GM11168 (cell line): ENCODE data around the gene LHFPL6.

Source experiments
- in situ Hi-C: fragments of 300-500 bp; cut with MboI; formaldehyde crosslinking; loops from one replicate; pipeline ENCODE4 v1.12.0; 2022; ENCODE audit warnings: low sequenced_read_pairs; ENCODE audit not compliant: unreplicated experiment

The LHFPL6 gene

DNA sequence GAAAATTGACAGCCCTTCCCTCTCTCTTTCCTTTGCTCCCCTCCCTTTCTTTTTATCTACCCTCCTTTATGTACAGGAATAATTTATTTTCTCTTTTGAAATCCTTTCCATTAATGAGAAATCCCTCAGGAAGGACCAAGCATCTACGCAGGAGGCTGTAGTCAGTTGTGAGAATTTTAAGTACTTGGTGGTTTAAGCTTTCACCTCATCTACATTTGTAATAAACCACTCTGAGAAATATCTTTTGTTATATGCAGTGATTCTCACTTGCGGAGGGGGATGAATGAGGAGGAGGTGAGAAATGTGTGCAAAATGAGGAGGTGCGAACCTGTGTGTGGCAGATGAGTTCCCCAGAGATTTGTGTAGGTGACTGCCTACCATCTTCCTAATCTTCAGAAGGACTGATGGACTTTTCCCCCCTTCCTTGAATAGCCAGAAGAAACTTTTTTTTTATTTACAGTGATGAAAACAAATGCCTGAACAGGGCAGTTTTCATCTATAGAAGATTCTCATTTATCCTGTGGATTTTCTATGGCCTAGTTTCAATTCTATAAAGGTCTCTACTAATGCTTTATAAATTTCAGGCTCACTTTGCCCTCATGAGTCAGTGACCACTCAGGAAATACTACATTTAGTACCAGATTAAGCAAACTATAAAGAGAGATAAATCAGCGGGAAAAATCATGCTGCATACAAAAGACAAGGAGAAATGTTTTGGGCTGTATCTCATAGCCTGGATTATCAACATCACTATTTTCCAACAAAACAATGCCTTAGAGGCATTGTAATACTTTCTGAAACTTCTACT, 118.3 kb downstream of the LHFPL6 start:
- in situ Hi-C loops: no loop called here

DNA sequence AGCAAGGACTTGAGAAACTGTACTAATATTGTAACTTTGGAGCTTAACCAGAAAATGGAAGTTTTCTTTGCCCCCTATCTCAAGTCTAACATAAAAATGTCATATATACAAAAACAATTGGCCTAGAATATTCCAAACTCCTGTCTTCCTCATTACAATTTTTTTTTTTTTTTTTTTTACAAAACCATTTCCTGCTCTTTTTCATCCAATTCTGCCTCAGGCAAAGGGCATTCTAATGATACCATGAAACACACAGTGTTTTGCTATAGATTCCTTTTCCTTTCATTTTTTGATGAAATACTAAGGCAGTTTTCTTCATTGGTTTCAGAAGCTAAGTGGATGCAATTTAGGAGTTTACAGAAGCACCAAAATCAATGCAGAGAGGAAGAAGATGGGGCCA, 119.7 kb downstream of the LHFPL6 start:
- in situ Hi-C loops: no loop called here

DNA sequence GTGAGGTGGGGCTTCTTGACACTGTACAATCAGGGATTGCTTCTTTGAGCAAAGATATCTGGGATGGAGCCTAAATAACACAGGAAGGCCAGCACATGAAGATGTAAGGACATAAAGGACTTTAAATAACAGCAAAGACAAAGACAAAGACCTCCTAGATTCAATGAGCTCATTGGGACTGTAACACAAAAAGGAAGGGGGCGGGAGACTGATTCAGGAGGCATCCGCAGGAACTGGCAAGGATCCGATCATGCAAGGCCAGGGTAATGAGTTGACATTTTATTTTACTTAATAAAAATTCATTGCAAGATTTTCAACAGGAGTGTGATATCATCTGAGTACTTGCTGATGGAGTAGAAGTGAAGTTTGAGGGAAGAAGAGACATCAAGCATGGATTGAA, 121.5 kb downstream of the LHFPL6 start:
- in situ Hi-C loops: no loop called here

DNA sequence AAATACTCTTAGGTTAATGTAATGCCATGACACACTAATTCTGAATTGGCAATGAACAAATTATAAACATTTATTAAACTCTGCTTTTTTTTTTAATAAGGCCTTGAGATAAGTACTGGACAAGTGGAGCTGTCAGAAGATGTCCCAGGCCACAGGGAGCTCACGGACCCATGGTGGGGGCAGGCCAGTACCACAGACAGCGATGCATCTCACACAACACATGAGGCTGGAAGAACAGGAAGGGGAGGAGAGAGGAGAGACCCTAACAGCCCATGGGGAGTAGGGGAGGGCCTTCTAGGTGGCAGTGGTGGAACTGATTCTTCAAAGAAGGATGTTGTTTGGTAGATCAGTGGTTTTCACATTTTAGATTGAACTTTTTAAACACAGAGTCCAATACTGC, 128.4 kb downstream of the LHFPL6 start:
- in situ Hi-C loops: no loop called here

DNA sequence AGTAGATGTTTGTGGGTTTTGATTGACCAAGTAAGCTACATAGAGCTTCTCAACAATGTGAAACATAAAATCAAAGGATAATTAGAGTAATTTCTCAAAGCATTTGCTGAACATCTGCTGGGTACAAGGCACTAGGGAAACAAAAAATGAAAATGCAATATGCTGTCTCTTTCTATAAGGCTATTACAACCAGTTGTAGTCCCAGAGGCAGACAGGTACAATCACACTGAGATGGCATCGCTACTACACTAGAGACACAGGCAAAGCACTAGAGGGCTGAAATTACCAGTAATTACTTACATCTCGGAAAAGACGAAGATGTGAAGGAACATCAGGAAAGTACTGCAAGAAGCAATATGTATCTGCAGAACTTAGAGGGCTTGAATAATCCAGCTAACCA, 133.3 kb downstream of the LHFPL6 start:
- in situ Hi-C loops: no loop called here

DNA sequence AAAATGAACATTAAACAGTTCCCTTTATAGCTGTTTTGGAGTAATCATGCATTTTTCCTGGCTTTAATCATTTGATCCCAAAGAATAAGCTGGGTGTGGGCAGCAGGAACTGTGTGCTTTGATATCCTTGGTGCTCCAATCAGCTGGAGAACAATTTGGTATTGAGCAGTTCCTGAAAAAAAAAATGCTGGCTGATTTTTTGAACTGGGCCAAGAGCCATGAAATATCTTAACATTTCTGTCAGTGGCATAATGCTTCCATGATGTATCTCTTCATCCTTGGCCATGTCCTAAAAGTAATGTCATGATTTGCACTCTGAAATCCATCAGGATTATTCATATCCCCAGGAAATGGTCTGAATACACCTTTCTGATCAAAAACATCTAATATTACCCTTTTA, 134.7 kb downstream of the LHFPL6 start:
- in situ Hi-C loops: no loop called here

DNA sequence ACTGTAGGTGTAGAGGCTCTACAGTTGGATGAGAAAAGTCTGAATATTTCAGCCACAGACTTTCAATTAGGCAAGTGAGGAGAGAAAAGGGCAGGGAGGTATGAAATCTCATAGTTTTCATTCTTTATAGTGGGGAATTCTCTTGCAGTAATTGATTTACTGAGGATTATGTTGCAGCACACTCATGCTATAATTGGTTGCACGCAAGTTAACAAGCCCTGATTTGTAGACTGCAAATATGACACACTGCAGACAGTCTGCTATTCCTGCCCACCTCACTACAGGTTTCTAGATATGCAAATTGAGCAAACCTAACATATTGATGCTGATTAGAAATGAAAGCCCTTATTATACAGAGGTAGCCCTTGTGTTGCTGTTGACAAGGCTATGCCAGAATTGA, 139.4 kb downstream of the LHFPL6 start:
- in situ Hi-C loops: no loop called here

DNA sequence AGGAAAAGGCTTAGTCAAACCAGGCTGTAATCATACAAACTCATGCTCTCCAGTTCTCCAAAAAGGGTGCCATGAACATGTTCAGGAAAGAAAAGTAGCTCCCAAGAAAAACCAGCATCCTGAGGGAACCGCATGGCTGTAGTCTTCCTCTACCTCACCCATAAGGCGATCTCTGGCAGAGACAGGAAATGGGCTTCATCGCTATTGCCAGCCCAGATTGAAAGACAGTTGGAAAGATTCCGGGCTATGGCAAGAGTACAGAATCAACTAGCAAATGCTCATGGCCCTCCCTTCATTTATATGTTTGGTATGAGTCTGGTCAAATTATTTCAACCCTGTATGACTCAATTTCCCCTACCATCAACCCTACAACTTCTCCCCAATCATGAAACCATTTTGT, 140.1 kb downstream of the LHFPL6 start:
- in situ Hi-C loops: no loop called here

DNA sequence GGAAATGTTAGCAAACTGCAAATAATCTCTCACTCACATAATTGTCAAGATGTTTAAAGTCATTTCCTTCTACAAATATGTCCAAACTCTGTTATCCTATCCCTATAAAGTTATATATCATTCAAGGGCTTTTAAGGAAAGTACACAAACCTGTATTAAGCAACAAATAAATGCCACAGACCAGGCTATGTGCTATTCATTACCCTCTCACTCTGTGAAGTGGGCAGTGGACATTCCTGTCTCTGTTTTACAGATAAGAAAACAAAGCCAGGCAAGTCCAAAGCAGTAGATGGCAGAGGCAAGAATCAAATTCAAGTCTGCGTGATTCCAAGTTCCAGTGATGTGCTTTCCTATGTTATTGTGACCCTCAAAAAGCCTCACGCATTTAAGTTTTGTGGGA, 140.6 kb downstream of the LHFPL6 start:
- in situ Hi-C loops: no loop called here

DNA sequence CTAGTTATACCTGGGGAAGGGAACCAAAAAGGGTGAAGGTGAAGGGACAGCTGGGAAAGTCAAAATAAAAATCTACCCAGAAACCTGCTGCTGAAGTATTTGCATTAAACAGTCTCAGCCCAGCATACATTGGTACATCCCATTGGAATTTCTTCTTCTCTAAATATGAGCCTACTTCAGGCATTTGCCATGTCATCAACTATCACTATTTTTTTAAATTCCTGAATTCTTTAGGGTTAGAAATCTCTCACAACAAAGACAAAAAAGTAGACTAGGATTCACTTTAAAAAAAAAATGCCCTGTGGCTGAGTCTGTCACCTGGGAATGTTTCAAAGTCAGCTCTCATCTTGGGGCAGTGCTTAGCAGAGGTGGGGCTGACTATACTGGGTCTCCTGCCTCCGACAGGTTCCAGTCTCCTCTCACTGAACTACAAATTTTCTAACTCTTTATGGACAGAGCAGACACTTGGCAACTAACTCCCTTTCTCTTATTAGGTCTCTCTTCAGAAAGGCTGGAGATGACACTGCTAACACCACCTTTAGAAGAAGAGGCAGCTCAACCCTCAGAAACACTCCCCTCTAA, 141.2 kb downstream of the LHFPL6 start:
- in situ Hi-C loops: no loop called here

DNA sequence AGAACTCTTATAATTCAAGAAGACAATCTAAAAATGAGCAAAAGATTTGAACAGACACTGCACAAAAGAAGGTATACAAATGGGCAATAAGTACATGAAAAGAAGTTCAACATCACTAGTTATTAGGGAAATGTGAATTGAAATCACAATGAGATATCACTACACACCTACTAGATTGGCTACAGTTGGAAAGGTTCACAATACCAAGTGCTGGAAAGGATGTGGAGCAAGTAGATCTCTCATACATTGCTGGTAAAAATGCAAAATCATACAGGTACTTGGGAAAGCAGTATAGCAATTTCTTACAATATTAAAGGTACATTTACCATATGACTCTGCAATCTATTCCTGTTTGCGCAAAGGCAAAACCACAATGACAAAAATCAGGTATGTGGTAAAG, 145.7 kb downstream of the LHFPL6 start:
- in situ Hi-C loops: no loop called here

DNA sequence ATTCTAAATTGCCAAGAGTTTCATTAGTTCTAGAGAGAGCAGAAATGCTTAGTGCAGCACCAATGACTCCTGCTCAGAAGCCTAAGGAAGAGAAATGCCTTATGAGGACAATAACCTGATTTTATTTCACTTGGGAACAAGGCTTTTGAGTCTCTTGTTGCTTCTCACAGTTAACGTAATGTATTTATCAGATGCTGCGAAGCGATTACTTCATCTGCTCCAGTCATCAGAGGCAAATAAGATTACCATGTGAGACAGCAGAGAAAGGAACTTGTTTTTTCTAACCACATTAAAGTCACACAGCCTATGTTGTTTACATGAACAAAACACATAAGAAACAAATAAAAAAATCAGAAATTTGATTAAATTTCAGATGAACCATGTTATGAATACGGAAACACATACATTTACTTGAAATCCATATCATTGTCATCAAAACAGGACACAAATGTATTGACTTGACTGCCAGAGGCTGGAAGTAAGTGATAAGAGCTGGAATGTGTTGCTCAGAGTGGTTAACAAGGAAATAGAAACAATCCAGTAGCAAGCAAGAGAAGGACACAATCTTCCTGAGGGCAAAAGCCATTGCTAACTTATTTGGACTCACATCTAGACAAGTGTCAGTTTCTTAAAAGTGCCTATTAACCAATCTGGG, 147.3 kb downstream of the LHFPL6 start:
- in situ Hi-C loops: no loop called here

DNA sequence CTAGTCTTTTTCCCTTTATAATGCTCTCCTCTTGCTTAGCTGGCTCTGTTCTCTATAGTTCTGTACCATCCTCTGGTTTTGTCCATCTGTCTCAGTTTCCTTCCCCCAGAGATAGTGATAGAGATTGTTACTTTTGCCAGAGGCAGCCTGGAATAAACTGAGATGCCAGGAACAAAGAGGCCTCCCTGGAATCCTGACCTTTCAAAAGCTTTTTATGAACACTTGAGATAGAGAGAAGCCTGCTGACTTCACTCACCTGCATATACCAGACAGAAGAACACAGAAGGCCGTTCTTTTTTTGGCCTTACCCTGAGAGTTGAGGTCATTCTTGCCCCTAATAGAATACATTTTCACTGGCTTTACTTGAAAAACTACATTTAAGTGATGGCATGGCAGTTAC, 150.2 kb downstream of the LHFPL6 start:
- in situ Hi-C loops: no loop called here

DNA sequence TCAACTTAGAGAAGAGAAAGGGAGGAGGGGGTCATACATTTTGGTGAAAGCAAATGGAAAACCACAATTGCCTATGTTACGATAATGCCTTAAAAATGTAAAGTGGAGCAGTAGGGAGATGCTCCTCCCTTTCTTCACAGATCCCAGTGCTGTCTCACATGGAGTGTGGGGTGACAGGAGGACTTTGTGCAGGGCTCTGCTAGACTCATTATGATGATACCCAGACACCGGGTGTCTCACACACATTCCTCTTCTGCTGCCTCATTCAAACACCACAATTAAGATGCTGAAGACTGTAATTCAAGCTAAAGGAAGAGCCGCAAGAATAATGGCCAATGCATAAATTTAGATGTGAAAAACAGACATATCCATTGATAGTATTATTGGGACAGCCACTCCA, 150.6 kb downstream of the LHFPL6 start:
- in situ Hi-C loops: no loop called here

DNA sequence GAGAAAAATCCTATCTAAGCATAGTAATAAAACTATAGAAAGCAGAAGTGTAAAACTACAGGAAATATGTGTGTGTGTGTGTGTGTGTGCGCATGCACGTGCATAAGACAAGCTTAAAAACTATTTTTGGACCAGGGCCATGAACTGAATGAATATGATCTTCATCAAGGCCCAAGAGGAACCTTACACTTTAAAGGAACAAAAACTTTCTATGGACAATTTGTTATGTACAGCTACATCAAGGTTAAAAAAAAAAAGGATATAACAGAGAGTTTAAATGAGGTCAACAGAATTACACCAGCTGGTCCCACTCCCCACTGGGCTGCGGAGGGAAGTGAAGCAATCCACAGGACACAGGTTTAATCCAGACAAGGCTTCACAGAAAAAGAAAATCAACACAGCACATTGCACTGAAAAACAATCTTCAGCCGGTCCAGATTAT, 151.1 kb downstream of the LHFPL6 start:
- in situ Hi-C loops: no loop called here

DNA sequence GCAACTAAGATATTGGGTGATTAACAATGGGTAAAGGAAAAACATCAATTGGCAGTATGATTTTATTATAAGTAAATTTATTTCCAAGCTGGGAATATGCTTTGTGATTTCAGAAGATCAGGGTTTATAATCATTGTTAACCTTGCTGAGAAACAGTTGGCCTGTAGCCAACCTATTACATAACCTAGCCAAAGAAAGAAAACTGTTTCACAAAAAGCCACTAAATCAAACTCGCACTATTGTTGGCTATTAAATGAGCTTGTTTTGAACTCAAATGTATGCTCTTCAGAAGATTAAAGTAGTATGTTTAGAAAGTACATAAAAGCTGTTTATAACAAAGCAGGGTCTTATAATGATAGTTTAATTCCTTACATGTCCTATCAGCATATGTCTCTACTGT, 151.7 kb downstream of the LHFPL6 start:
- in situ Hi-C loops: no loop called here

DNA sequence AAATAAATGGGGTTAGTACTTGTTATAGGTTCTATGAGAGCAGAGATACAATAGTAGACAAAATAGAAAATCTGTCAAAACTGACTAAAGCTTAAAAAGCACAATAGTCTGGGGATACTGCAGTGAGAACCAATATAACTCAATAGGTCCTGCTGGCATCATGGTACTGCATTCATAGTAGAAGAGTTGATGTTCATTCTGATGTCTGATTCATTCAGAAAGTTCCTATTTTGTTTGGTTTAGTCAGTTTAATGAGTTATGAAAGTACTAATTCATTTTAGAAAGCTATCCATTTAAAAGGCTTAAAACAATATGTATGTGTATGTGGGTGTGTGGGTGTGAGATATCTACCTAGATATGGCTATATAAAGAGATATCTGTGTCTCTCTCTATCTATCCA, 152.8 kb downstream of the LHFPL6 start:
- in situ Hi-C loops: no loop called here

DNA sequence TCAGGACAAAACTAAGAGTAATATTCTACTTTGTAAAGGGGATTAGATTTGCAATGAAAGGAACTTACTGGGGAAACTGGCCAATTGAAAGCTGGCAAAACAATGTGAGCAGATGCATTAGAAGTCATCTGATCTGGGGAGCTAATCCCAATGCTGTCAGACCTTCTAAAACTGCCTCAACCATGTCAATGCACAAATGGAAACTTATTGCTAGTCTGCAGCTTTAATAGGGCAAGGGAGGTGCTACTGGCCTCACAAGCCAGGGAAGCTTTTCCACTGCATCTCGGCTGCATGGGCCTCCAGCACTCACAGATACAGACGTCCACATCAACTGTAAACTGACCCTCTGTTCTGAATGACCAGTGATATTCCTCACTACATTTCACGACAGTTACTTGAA, 154.2 kb downstream of the LHFPL6 start:
- in situ Hi-C loops: no loop called here

DNA sequence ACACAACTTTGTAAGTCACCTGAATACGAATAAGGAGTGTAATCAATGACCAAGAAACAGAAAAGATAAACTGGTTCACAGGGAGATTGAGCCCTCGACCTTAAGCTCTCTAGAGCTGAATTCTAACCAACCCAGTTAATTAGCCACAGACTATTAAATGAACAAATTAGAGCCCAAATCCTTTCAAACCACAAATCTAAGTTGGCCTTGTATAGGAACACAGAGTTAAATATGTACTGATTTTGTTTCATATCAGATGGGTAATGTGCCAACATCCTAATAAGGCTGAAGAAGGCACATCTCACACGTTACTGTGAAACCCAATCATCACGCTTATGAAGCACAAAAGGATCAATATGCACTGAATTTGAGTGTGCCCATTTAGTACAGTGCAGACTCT, 156.1 kb downstream of the LHFPL6 start:
- in situ Hi-C loops: no loop called here

DNA sequence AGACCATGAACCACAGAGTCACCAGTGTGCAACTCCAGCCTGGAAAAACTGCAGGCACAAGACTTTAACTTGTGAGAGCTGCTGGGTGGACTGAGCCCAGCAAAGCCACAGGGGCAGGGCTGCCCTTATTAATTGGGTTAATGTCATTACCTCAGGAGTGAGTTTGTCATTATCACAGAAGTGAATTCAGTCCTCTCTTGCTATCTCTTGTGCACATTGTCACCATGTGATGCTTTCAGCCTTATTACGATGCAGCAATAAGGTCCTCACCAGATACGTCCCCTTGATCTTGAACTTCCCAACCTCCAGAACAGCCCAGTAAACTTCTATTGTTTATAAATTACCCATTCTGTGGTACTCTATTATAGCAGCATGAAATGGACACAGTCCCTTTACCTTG, 158.1 kb downstream of the LHFPL6 start:
- in situ Hi-C loops: no loop called here

DNA sequence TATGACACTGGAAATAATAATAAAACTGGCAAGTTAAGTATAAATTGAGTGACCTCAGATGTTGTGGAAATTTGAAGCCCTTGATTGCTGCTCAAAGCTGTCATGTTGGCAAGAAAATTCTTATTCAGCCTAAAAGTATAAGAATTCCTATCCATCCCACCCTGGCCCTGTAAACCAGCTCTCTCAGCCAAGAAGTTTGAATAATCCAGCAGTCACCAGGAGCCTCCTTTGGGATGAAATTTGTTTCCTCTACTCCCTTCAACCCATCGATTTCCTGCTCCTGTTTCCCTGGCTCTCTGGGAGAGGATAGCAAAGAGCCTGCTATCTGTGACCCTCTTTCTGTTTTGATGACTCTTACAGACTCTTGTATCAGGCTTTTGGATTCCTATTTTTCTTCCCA, 169.3 kb downstream of the LHFPL6 start:
- in situ Hi-C loops: no loop called here

DNA sequence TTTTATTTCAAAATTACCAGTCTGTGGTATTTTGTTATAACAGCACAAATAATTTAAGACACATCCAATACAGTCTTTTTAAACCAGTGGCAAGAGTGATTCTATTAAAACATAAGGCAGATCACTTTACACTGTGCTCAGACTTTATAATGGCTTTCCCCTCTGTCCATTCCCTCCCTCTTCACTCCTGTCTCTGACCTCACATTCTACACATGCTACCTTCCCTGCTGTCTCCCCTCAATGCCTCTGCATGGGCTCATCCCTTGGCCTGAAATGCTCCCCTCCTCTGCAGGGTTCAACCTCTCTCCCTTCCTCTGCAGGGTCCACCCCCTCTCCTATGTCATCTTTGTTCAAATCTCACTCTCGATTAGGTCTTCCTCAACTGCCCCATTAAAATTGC, 170.8 kb downstream of the LHFPL6 start:
- in situ Hi-C loops: no loop called here
